Stimulated activated CD8-positive, alpha-beta memory T cell treated with anti-CD3 and anti-CD28 coated beads, Interleukin-15, amount 100 ng/mL, for 48 hours (primary cell): Measurements from ENCODE around the gene ETDC.

Experiments
- DNase-seq, 2 donors: peaks; one replicate each; pipeline ENCODE4 v3.0.0-alpha.2; 2020; ENCODE audit warnings: low read depth in 2 of 2

ETDC gene

GRCh38 chrX:135346975-135347374 lies 37.7 kb downstream of the ETDC start:
- DNase-seq, result no peak

- DNase-seq, result no peak
Observed at GRCh38 chrX:135347381-135348016, 38.2 kb downstream of the ETDC start.

DNA sequence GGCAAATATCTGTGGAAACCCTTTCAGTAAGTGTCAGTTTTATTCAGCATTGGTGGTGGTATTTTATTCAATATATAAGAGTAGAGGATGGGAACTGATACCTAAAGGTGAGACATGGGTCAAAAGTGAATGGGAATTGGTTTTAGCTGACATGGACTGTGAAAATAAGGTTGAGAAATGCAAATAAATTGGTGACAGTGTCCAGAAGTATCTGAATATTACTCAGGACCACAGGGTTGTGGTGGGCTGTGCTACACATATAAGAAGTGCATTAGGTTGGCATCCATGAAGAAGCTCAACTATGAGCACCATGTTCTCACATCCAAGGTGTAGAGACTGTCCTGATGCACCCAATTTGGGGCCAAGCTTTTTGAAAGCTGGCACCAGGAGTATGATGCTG lies 45.0 kb downstream of the ETDC start:
- no peak for DNase-seq
